Mesodermal cell (in vitro differentiated cells): ENCODE data around the gene CCDC148.
A peak's percentile ranks its signal among the peaks of the same experiment; 100 is the strongest.

ENCODE experiments used
- H3K27ac ChIP-seq: 2 replicates; pipeline ENCODE4 v1.7.0; 2013; ENCODE audit warnings: mild to moderate bottlenecking, low read depth, low read length, moderate library complexity; ENCODE audit not compliant: severe bottlenecking
- H3K36me3 ChIP-seq: 2 replicates; pipeline ENCODE4 v1.7.1; 2013; ENCODE audit warnings: mild to moderate bottlenecking, low read length, moderate library complexity; ENCODE audit not compliant: control insufficient read depth, insufficient read depth
- H3K4me1 ChIP-seq: one replicate; pipeline ENCODE4 v1.7.1; 2013; ENCODE audit warnings: mild to moderate bottlenecking, low read length; ENCODE audit not compliant: insufficient read depth, control insufficient read depth, poor library complexity, severe bottlenecking
- H3K4me3 ChIP-seq: 2 replicates; pipeline ENCODE4 v1.7.0; 2013; ENCODE audit warnings: low read length, control low read depth, mild to moderate bottlenecking; ENCODE audit not compliant: insufficient read depth, poor library complexity, severe bottlenecking; ENCODE audit errors: extremely low read depth
- H3K9me3 ChIP-seq: 2 replicates; pipeline ENCODE4 v1.7.1; 2013; ENCODE audit warnings: mild to moderate bottlenecking, low read length, moderate library complexity; ENCODE audit not compliant: control insufficient read depth
- WGBS, 2 experiments: methylation state at CpG; one replicate each; pipeline ENCODE4 v1.1.5; 2013; ENCODE audit warnings: missing lambda C conversion rate in 2 of 2; ENCODE audit not compliant: insufficient coverage in 2 of 2; 5-methylcytosine and 5-hydroxymethylcytosine counted together

Gene CCDC148

GRCh38 chr2:158213773-158214172 is 242.8 kb downstream of the CCDC148 start:
- 44 to 56% methylated on average over 1 of the region's 2 CpGs for WGBS, 2 experiments
- Histone ChIP-seq H3K36me3 (no peaks in the 10 kb centered on the region), H3K4me3 (no peak overlapping the region), H3K4me1 (peaks cover 12% of the 10 kb centered on the region), H3K27ac (no peak overlapping the region), H3K9me3 (no peaks in the 10 kb centered on the region)

- H3K9me3 ChIP-seq: no peaks in the 10 kb centered on the region
- H3K27ac ChIP-seq: no peak overlapping the region
- no peak overlapping the region for H3K4me3 ChIP-seq
- WGBS, 2 experiments: 100% methylated on average over 1 of the region's 2 CpGs; no CpG with 5 or more reads in 1 of the 2 experiments
- H3K36me3 ChIP-seq: no peaks in the 10 kb centered on the region
- H3K4me1 ChIP-seq: peaks cover 12% of the 10 kb centered on the region
Measured at GRCh38 chr2:158212301-158212700, 244.3 kb downstream of the CCDC148 start.

- no peak overlapping the region for H3K4me3 ChIP-seq
- no peaks in the 10 kb centered on the region for H3K36me3 ChIP-seq
- no peaks in the 10 kb centered on the region for H3K9me3 ChIP-seq
- H3K27ac ChIP-seq: no peak overlapping the region
- 80 to 90% methylated on average over 1 to 2 of the region's 2 CpGs for WGBS, 2 experiments
- peaks cover 12% of the 10 kb centered on the region for H3K4me1 ChIP-seq
Measured at GRCh38 chr2:158211502-158211901, 245.1 kb downstream of the CCDC148 start.

GRCh38 chr2:158207354-158207753 is 249.2 kb downstream of the CCDC148 start:
- Histone ChIP-seq H3K9me3 (no peaks in the 10 kb centered on the region), H3K4me3 (no peak overlapping the region), H3K4me1 (peaks cover 15% of the 10 kb centered on the region), H3K36me3 (no peaks in the 10 kb centered on the region), H3K27ac (no peak overlapping the region)
- 86 to 92% methylated on average over 1 of the region's 1 CpG for WGBS, 2 experiments

GRCh38 chr2:158205215-158205614 is 251.3 kb downstream of the CCDC148 start:
- H3K4me1 ChIP-seq: peaks cover 25% of the 10 kb centered on the region
- no peaks in the 10 kb centered on the region for H3K36me3 ChIP-seq
- no peak overlapping the region for H3K27ac ChIP-seq
- H3K4me3 ChIP-seq: no peak overlapping the region
- WGBS, 2 experiments: no CpG with 5 or more reads among the region's 1 CpG
- no peaks in the 10 kb centered on the region for H3K9me3 ChIP-seq

DNA sequence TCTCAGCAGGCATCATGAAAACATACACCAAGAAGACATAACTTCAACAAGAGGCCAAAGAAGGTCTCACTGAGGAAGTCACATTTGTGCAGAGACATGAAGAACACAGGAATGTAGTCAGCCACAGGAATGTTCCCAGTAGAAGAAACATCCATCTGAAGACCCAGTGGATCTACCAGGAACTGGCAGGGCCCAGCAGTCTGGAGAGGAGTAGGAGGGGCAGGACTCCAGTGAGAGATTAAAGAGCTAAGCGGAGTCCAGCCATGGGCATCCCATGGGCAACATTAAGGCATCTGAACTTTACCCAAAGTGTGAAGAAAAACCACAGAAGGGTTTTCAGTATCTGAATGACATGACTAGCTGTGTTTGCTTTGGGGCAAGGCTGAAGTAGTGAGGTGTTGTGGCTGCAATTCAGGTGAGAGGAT is 251.8 kb downstream of the CCDC148 start:
- 89 to 100% methylated on average over 1 of the region's 1 CpG for WGBS, 2 experiments

DNA sequence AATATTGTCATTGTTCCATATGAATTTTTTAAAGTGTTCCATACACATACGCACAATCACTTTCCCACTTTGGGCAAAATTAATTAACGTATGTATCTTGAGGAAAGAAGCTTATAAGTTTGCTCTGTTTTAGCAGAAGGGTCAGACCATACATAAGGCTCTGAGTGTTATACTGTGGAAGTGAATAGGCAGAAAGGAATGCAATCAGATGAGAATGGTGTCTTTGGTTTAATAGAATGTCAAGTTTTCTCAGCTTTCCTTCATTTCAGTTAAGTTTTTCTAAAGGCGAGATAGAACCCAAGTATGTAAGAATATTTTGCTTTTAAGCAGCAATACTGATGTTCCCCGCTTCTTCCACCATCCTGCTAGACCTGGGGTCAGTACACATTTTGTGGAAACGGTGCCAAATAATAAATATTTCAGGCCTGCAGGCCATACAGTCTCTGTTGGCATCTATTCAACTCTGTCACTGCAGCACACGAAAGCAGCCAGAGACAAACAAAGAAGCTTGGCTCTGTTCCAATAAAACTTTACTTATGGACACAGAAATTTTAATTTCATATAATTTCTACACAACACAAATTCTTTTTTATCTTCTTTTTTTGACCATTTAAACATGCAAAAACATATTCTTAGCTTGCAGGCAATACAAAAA is 254.3 kb downstream of the CCDC148 start:
- WGBS, 2 experiments: 93 to 95% methylated on average over 3 to 4 of the region's 6 CpGs

More for the DNA sequence above, 251.8 kb downstream of the CCDC148 start:
- Histone ChIP-seq H3K4me1 (peaks cover 25% of the 10 kb centered on the region), H3K4me3 (no peak overlapping the region), H3K9me3 (no peaks in the 10 kb centered on the region), H3K36me3 (no peaks in the 10 kb centered on the region), H3K27ac (no peak overlapping the region)

DNA sequence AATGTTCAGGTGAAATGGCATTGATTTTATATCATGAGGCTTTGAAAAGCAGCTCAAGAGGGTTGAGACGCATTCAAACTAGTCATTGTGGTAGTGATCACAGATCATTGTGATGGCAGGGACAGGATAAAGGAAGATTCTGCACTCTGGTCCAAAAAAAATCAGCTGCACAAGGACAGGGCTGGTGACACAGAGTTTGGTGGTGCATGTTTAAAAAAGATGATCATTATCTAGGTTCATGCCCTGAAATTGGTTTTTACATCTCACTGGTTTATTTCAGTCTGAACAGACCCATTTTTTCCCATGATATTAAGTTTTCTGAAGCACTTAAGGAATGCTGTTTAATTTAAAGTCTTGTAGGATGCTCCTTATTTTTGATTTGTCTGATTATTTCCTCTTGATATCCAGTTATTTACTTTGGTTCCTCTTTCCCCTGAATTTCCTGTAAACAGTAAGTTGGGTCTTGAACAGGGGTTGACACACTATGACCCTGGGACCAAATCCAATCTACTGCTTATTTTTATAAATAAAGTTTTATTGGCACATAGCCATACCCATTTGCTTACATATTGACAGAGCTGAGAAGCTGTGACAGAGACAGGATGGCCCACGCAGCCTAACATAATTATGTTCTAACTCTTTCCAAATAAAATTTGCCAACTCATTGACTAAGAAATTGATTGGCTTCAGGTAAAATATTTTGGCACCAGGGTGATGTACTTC is 256.5 kb downstream of the CCDC148 start:
- 95 to 100% methylated on average over 1 of the region's 2 CpGs for WGBS, 2 experiments
- Histone ChIP-seq H3K4me1 (peaks cover 22% of the 10 kb centered on the region), H3K27ac (no peak overlapping the region), H3K36me3 (no peaks in the 10 kb centered on the region), H3K4me3 (no peak overlapping the region), H3K9me3 (no peaks in the 10 kb centered on the region)

More for the DNA sequence above, 254.3 kb downstream of the CCDC148 start:
- no peaks in the 10 kb centered on the region for H3K9me3 ChIP-seq
- peaks cover 25% of the 10 kb centered on the region for H3K4me1 ChIP-seq
- peak overlapping the region; percentile 55 for H3K27ac ChIP-seq
- no peaks in the 10 kb centered on the region for H3K36me3 ChIP-seq
- no peak overlapping the region for H3K4me3 ChIP-seq

- WGBS, 2 experiments: 82 to 86% methylated on average over 1 of the region's 1 CpG
- Histone ChIP-seq H3K9me3 (no peaks in the 10 kb centered on the region), H3K4me3 (no peak overlapping the region), H3K27ac (no peak overlapping the region), H3K36me3 (no peaks in the 10 kb centered on the region), H3K4me1 (peaks cover 16% of the 10 kb centered on the region)
Measured at GRCh38 chr2:158197940-158198339, 258.6 kb downstream of the CCDC148 start.

GRCh38 chr2:158194229-158194628 is 262.3 kb downstream of the CCDC148 start:
- H3K9me3 ChIP-seq: no peaks in the 10 kb centered on the region
- no peak overlapping the region for H3K27ac ChIP-seq
- H3K36me3 ChIP-seq: no peaks in the 10 kb centered on the region
- H3K4me1 ChIP-seq: peaks cover 4% of the 10 kb centered on the region
- 80 to 92% methylated on average over 1 to 2 of the region's 2 CpGs for WGBS, 2 experiments
- no peak overlapping the region for H3K4me3 ChIP-seq
